ENCODE measurements around the gene KLHL11.

DNA sequence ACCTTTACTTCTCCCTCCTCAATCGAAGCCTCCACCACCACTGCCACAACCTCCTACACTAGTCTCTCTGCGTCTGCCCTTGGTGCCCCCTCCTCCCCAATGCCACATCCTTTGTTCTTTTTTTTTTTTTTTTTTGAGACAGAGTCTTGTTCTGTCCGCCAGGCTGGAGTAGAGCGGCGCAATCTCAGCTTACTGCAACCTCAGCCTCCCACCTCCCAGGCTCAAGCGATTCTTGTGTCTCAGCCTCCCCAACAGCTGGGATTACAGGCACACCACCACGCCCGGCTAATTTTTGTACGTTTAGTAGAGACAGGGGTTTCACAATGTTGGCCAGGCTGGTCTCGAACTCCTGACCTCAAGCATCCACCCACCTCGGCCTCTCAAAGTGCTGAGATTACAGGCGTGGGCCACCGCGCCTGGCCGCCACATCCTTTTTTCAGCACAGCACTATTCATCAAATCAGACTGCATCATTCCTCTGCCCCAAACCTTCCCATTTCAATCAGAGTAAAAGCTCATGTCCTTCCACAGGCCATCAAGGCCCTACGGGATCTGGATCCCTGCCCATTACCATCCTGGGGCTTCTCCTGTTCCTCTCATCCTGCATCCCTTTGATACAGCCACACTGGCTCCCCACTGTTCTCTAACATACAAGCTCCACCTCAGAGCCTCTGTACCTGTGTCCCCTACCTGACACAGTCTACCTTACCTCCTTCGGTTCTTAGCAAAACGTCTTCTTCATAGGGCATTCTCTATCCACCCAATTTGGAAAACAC, 2.0 kb downstream of the KLHL11 start:
- TF ChIP-seq, protein P1, sequence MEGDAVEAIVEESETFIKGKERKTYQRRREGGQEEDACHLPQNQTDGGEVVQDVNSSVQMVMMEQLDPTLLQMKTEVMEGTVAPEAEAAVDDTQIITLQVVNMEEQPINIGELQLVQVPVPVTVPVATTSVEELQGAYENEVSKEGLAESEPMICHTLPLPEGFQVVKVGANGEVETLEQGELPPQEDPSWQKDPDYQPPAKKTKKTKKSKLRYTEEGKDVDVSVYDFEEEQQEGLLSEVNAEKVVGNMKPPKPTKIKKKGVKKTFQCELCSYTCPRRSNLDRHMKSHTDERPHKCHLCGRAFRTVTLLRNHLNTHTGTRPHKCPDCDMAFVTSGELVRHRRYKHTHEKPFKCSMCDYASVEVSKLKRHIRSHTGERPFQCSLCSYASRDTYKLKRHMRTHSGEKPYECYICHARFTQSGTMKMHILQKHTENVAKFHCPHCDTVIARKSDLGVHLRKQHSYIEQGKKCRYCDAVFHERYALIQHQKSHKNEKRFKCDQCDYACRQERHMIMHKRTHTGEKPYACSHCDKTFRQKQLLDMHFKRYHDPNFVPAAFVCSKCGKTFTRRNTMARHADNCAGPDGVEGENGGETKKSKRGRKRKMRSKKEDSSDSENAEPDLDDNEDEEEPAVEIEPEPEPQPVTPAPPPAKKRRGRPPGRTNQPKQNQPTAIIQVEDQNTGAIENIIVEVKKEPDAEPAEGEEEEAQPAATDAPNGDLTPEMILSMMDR (conservative IDR thresholded peaks at IDR 0.05 in 1 of 2, IDR thresholded peaks at IDR 0.05 in 1 of 2; ENCODE audit: low read depth in 1 of 2, low read length in 2 of 2), result no peak
- no peak for TF ChIP-seq EZH2 (IDR thresholded peaks at IDR 0.05; ENCODE audit: low read length, missing control alignments)
